ENCODE data around the gene ENOX1.

- no peak for TF ChIP-seq CTCF (conservative IDR thresholded peaks at IDR 0.05; ENCODE audit: low read depth, low read length)
- no peak for TF ChIP-seq EZH2 (IDR thresholded peaks at IDR 0.05; ENCODE audit: low read length, unreplicated experiment)
- no peak for TF ChIP-seq EZH2phosphoT487 (IDR thresholded peaks at IDR 0.05; ENCODE audit: borderline replicate concordance, low read length)
Observed at GRCh38 chr13:43587376-43587775, 199.4 kb downstream of the ENOX1 start.
